ENCODE results near the gene LSAMP. TPM values are rescaled to one million over a fixed set of nuclear protein-coding genes. Genes with fewer than 3 reads are reported as not detected.

LSAMP gene
- total RNA-seq, 1 donor from 2014 or later, result 0.11 TPM

DNA sequence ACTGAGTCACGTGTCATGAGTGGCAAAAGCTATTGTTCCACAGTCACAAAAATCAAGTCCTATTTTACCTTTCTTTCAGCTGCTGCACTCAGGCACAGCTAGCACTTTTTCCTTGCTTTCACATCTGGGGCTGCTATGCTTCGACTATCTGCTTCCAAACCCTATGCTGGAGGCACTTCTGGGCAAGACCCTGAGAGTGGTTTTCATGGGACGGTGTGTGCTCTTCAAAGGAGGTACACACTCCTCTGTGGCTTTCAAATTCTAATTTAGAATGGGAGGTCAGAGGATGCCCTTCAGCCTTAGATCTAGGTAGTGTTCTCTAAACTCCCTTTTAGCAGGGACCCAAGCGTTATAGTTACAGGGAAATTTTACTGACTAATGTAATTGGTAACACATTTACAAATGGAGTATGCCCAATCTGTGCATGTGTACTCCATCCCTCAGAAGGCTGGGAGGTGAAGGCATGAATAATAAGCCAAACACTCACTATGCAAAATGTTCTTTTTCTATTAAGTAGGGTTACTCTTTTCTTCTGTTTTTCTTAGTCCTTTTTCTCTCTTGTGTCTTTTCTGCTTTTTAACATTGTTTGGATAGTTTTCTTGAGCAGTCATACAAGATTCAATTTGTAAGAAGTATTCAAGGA is 188.3 kb downstream of the LSAMP start:
- H3K27me3 ChIP-seq, result no peaks in the 10 kb centered on the region
- DNase-seq (ENCODE audit: low spot score in 2 of 2), result no peak
- no peaks in the 10 kb centered on the region for H3K9me3 ChIP-seq
- H3K4me3 ChIP-seq, result no peak overlapping the region
- TF ChIP-seq, protein P1, sequence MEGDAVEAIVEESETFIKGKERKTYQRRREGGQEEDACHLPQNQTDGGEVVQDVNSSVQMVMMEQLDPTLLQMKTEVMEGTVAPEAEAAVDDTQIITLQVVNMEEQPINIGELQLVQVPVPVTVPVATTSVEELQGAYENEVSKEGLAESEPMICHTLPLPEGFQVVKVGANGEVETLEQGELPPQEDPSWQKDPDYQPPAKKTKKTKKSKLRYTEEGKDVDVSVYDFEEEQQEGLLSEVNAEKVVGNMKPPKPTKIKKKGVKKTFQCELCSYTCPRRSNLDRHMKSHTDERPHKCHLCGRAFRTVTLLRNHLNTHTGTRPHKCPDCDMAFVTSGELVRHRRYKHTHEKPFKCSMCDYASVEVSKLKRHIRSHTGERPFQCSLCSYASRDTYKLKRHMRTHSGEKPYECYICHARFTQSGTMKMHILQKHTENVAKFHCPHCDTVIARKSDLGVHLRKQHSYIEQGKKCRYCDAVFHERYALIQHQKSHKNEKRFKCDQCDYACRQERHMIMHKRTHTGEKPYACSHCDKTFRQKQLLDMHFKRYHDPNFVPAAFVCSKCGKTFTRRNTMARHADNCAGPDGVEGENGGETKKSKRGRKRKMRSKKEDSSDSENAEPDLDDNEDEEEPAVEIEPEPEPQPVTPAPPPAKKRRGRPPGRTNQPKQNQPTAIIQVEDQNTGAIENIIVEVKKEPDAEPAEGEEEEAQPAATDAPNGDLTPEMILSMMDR (IDR thresholded peaks at IDR 0.05), result no peak
- H3K36me3 ChIP-seq, result no peaks in the 10 kb centered on the region
- intact Hi-C loops (cut with DNase I), result no loop called here
- no peaks in the 10 kb centered on the region for H3K4me1 ChIP-seq
- no peak overlapping the region for H3K27ac ChIP-seq

DNA sequence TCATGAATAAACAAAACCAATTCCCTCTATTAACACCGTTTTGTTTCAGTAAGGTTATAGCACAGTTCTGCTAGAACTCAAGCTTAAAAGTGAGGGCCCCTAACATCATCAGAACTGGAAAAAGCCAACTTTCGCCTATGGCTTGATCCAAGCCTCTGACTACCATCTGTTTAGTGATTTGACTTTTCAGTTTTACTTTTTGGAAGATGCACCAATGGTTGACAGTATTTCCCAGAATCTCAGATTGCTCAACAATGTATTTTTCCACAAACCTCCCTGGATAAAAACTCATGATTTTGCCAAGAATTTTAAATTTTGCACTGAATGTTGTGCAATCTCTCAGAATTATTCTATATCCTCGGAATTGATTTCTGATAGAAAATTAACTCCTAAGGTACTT is 190.7 kb downstream of the LSAMP start:
- Histone ChIP-seq H3K4me3 (no peak overlapping the region), H3K9me3 (no peaks in the 10 kb centered on the region), H3K36me3 (no peaks in the 10 kb centered on the region), H3K27ac (no peak overlapping the region), H3K4me1 (no peaks in the 10 kb centered on the region), H3K27me3 (no peaks in the 10 kb centered on the region)
- no peak for DNase-seq (ENCODE audit: low spot score in 2 of 2)
- TF ChIP-seq, protein P1 (IDR thresholded peaks at IDR 0.05), result no peak
- intact Hi-C loops (cut with DNase I), result no loop called here

DNA sequence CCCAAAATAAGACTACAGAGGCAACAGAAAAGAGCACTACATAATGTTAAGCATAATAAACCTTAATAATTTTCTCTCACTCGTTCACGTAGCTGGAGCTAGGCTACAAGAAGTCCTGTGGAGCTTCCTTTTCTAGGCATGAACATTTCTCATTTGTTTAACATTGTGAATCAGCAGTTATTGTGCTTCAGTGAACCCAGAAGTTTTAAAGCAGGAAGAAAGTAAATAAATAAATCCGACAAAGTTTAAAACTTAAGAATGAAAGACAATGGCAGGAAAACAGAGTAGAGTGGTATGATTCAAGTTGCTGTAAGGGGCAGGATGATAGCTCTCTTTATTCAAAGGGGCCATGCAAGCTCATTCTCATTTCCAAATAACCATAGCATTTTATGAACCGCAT is 191.8 kb downstream of the LSAMP start:
- TF ChIP-seq, protein P1 (IDR thresholded peaks at IDR 0.05), result no peak
- intact Hi-C loops (cut with DNase I), result no loop called here
- DNase-seq (ENCODE audit: low spot score in 2 of 2), result no peak

DNA sequence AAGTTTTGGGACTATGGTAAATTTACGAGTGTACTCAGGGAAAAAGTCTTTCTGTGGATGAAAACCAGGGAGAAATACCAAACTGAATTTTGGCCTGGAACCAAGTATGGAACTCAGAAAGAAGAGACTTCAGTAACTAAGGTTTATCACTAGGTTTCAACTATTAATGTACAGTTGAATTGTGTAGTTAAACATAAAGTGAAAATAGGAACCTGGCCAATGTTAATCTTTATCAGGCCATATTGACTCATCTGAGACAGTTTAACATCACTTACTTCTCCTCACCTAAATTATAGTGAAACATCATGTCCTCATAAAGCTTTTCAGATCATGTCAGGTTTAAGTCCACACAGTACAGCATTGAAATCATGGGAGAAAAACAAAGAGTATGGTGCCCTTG is 197.7 kb downstream of the LSAMP start:
- intact Hi-C loops (cut with DNase I), result no loop called here

More for the DNA sequence above, 191.8 kb downstream of the LSAMP start:
- H3K27me3 ChIP-seq, result no peaks in the 10 kb centered on the region
- no peaks in the 10 kb centered on the region for H3K36me3 ChIP-seq
- no peaks in the 10 kb centered on the region for H3K4me1 ChIP-seq
- H3K4me3 ChIP-seq, result no peak overlapping the region
- no peaks in the 10 kb centered on the region for H3K9me3 ChIP-seq
- no peak overlapping the region for H3K27ac ChIP-seq

DNA sequence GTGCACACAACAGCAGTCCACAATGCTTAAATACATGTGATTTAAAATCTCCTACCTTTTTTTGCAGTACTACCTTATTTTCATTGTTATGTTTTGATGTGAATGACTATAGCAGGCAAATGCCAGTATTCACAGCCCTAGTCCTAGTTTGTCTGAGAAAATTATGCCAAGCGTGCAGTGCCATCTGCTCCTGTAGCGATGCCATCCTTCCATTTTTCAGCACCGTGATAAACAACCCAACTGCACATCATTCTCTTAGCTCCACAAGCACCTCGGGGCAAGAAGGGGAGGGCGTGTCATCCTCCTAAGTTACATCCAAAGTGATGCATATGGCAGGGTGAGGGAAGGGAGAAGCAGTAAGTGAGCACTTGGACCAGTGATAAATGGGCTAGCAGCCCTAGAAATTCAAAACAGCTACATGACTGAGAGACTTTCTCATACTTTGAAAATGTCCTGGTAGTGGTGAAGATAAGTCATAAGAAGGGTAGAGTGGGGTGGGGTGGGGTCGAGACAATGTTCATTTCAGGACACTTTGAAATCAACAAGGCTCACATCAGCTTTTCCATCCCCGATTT is 198.8 kb downstream of the LSAMP start:
- H3K27me3 ChIP-seq, result no peaks in the 10 kb centered on the region
- H3K36me3 ChIP-seq, result no peaks in the 10 kb centered on the region
- H3K27ac ChIP-seq, result no peak overlapping the region
- no peaks in the 10 kb centered on the region for H3K9me3 ChIP-seq
- no peak overlapping the region for H3K4me3 ChIP-seq
- H3K4me1 ChIP-seq, result no peaks in the 10 kb centered on the region
- intact Hi-C loops (cut with DNase I), result no loop called here
- TF ChIP-seq, protein P1 (IDR thresholded peaks at IDR 0.05), result no peak
- DNase-seq (ENCODE audit: low spot score in 2 of 2), result no peak

More for the DNA sequence above, 197.7 kb downstream of the LSAMP start:
- Histone ChIP-seq H3K9me3 (no peaks in the 10 kb centered on the region), H3K27me3 (no peaks in the 10 kb centered on the region), H3K4me1 (no peaks in the 10 kb centered on the region), H3K4me3 (no peak overlapping the region), H3K27ac (no peak overlapping the region), H3K36me3 (no peaks in the 10 kb centered on the region)
- TF ChIP-seq, protein P1 (IDR thresholded peaks at IDR 0.05), result no peak
- DNase-seq (ENCODE audit: low spot score in 2 of 2), result no peak

Measured in ascending aorta (tissue), 2 donors.